ENCODE measurements around the gene FRK. TPM values are rescaled to one million over a fixed set of nuclear protein-coding genes. Genes with fewer than 3 reads are reported as not detected.

FRK gene
- total RNA-seq, 1 donor from 2014 or later, result 0.31 TPM

DNA sequence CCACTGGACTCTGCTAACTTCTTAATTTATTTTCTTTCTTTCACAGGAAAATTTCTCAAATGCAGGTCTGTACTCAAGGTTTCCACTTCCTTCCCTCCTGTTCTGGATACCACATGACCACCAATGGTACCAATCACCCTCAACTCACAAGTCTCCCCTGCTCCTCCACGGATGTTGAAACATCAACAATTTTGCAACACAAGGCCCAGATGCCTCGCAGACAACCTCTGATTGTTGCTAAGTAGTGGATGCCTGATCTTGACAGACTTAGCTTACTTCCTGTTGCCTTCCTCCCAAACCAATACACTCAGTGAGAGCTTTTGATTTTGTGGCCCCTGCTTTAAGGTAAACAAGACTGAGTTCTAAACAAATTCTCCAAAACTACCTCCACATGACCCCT, 146.6 kb downstream of the FRK start:
- H3K36me3 Mint-ChIP-seq (ENCODE audit: low read depth), result no peaks in the 10 kb centered on the region
- DNase-seq, result no peak
- H3K9me3 Mint-ChIP-seq, result no peaks in the 10 kb centered on the region
- H3K27ac Mint-ChIP-seq, result no peak overlapping the region
- H3K4me1 Mint-ChIP-seq, result no peaks in the 10 kb centered on the region
- H3K27me3 Mint-ChIP-seq, result peaks cover 3% of the 10 kb centered on the region
- H3K4me3 Mint-ChIP-seq, result no peak overlapping the region
- ChIA-PET CTCF (no interaction called here), POLR2A (no interaction called here)
- no peak for ATAC-seq (ENCODE audit: low read depth)
- TF ChIP-seq CTCF (IDR thresholded peaks at IDR 0.05), result no peak
- intact Hi-C loops (cut with micrococcal nuclease), result no loop called here

GRCh38 chr6:115909923-115910546, 150.7 kb downstream of the FRK start:
- ChIA-PET POLR2A (no interaction called here), CTCF (interaction anchor here (1.0 kb wide), 1 partner anchor 101 kb away, joined by 3 read pairs; no protein-coding TSS in a partner anchor)
- no peak overlapping the region for H3K27ac Mint-ChIP-seq
- H3K4me1 Mint-ChIP-seq, result no peaks in the 10 kb centered on the region
- no peaks in the 10 kb centered on the region for H3K9me3 Mint-ChIP-seq
- no peaks in the 10 kb centered on the region for H3K36me3 Mint-ChIP-seq (ENCODE audit: low read depth)
- intact Hi-C loops (cut with micrococcal nuclease), result no loop called here
- H3K27me3 Mint-ChIP-seq, result peaks cover 6% of the 10 kb centered on the region
- no peak for TF ChIP-seq CTCF (IDR thresholded peaks at IDR 0.05)
- DNase-seq (no peak), ATAC-seq (ENCODE audit: low read depth) (no peak)
- no peak overlapping the region for H3K4me3 Mint-ChIP-seq

DNA sequence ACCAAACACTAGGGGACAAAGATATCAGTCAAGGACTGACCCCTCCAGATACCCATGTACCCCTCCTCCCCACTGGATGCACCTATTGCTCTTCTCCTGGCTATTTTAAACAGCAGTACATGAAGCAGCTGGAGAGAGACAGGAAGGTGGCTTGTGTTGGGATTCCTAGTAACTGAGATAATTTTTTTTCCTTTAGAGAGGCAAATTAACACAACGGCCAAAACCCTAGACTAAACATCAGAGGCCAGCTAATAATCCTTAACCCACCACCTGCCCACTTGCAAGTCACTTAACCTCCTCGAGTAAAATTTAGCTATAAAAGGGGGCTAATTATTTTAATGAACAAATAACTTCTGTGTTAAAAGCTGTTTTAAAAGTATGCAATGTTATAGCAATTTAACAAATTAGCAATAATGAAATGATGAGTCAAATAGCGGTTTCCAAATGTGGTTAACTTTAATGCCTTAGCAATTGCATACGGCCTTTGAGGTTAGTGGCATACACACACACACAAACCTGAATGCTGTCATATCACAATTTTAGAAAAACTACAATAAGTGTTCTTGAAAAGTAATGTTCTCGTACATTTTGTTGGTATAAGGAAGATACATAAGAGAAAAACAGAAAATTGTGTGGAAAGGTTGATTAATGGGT, 151.7 kb downstream of the FRK start:
- no peak for TF ChIP-seq CTCF (IDR thresholded peaks at IDR 0.05)
- intact Hi-C loops (cut with micrococcal nuclease), result no loop called here
- H3K27me3 Mint-ChIP-seq, result peaks cover 9% of the 10 kb centered on the region
- DNase-seq (no peak), ATAC-seq (ENCODE audit: low read depth) (no peak)
- no peak overlapping the region for H3K27ac Mint-ChIP-seq
- CTCF ChIA-PET, result interaction anchor here (1.0 kb wide), 1 partner anchor 102 kb away, joined by 3 read pairs; no protein-coding TSS in a partner anchor
- H3K9me3 Mint-ChIP-seq, result no peaks in the 10 kb centered on the region
- H3K4me3 Mint-ChIP-seq, result no peak overlapping the region
- H3K4me1 Mint-ChIP-seq, result no peaks in the 10 kb centered on the region
- POLR2A ChIA-PET, result no interaction called here
- no peaks in the 10 kb centered on the region for H3K36me3 Mint-ChIP-seq (ENCODE audit: low read depth)

- DNase-seq (no peak), ATAC-seq (ENCODE audit: low read depth) (no peak)
- H3K36me3 Mint-ChIP-seq (ENCODE audit: low read depth), result no peaks in the 10 kb centered on the region
- H3K27me3 Mint-ChIP-seq, result peaks cover 8% of the 10 kb centered on the region
- no peak for TF ChIP-seq CTCF (IDR thresholded peaks at IDR 0.05)
- CTCF ChIA-PET, result interaction anchor here (0.6 kb wide), 1 partner anchor 1798 kb away, joined by 3 read pairs; no protein-coding TSS in a partner anchor
- intact Hi-C loops (cut with micrococcal nuclease), result no loop called here
- no peak overlapping the region for H3K4me3 Mint-ChIP-seq
- H3K4me1 Mint-ChIP-seq, result no peaks in the 10 kb centered on the region
- POLR2A ChIA-PET, result no interaction called here
- no peaks in the 10 kb centered on the region for H3K9me3 Mint-ChIP-seq
- H3K27ac Mint-ChIP-seq, result no peak overlapping the region
Observed at GRCh38 chr6:115905471-115905870, 155.2 kb downstream of the FRK start.

DNA sequence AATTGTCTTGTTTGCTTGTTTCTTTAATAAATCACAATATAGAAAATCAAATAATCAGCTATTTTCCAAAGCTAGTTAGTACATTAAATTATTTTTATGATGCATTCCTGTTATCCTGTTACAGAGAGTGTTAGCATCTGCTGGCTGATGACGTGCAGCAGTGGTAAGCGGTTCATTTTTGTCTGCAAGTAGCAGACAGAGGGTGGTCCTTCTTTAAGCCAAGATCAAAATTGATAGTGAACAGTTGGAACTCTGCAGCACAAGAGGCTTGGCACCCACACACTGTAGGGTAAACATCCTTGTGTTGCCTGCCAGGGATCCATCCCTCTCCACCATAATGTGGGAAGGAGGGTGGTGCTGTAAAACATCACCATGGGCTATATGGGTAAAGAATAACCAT, 158.3 kb downstream of the FRK start:
- no peak for TF ChIP-seq CTCF (IDR thresholded peaks at IDR 0.05)
- Mint-ChIP-seq H3K4me3 (no peak overlapping the region), H3K27me3 (peaks cover 5% of the 10 kb centered on the region), H3K9me3 (no peaks in the 10 kb centered on the region), H3K27ac (no peak overlapping the region), H3K36me3 (ENCODE audit: low read depth) (no peaks in the 10 kb centered on the region), H3K4me1 (no peaks in the 10 kb centered on the region)
- CTCF ChIA-PET, result no interaction called here
- ATAC-seq (ENCODE audit: low read depth), result no peak
- POLR2A ChIA-PET, result no interaction called here
- intact Hi-C loops (cut with micrococcal nuclease), result no loop called here
- no peak for DNase-seq

All from activated B cell treated with CpG ODN at 0.5 μM for 24 hours (primary cell).